ENCODE results near the gene MCM8. TPM values are rescaled to one million over a fixed set of nuclear protein-coding genes. Genes with fewer than 3 reads are reported as not detected.
"Not testable (repeated sequence)": the region's sequence is repeated elsewhere in the genome, so short reads cannot be mapped to it uniquely, and the experiment has no call there.

Gene MCM8
- polyA plus RNA-seq, 1 donor, result 25.7 TPM

DNA sequence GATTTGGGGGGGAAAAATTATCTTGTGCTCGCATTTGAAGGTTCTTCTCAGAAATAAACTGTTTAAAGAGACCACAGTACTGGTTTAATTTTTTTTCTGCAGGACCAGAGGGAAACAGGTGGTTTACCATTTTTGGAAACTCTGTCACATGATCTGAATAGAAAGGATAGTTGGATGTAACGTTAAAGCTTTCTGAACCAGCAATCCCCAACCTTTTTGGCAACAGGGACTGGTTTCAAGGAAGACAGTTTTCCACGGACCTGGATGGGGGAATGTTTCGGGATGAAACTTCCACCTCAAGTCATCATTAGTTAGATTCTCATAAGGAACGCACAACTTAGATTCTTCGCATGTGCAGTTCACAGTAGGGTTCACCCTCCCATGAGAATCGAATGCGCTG, 50.4 kb downstream of the MCM8 start:
- DNase-seq, result no peak

DNA sequence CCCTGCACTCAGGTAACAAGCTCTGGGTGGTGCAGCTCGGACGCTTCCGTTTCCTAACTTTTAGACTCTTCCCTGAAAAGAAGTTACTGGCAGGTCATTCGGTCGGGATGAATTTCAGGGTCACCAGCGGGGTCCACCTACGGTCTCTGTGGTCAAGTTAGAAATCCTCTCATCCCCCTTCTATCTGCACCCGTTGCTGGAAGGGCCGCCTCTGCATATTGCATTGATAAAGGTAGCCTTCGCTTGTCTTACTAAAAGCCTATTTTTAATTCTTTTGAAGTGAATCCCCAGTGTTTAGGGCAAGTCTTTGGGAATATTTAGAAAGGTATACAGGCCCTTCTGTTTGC, 56.1 kb downstream of the MCM8 start:
- no peak for DNase-seq

DNA sequence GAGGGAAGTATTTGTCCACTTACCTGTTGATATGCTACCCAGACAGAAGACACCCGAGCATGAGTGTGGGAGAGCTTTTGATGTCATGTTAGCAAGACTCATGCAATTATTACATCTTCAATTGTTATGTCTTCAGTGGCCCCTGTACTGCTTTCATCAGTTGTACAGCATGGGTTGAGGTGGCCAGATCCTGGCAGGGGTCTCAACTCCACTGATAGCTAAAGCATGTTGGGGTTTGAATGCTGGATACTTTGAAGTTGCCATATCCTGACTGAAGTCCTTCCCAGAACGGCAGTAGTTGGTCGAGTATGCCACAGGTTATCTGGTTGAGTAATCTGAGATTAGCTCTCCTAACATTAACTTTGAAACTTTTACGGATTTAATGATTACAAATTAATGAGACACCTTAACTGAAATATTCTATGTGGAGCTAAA, 56.7 kb downstream of the MCM8 start:
- DNase-seq, result no peak

DNA sequence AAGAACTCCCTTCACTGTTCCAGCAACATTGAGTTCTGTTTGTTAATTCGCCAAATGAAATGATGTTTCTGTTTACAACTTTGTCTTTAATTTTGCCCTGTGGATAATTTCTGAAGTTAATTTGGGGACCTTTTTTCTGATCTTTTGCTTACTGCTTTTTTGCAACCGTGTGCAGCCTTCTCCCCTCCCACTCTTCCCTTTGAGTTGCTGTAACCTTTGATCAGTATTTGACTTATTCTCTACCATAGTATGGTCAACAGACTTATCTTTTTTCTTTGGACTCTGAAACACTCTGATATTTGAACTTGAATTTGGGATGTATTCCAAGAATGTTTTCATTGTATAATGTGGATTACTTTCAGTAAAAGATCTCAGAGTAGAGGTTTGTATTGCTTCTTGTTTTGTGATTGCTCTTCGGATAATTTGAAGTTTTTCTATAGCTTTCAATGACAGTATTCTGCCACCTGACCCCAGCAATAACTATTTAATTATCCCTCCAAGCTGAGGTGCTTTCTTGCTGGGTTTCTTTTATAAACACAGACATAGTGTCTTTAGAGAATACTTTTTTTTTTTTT, 57.2 kb downstream of the MCM8 start:
- no peak for DNase-seq

DNA sequence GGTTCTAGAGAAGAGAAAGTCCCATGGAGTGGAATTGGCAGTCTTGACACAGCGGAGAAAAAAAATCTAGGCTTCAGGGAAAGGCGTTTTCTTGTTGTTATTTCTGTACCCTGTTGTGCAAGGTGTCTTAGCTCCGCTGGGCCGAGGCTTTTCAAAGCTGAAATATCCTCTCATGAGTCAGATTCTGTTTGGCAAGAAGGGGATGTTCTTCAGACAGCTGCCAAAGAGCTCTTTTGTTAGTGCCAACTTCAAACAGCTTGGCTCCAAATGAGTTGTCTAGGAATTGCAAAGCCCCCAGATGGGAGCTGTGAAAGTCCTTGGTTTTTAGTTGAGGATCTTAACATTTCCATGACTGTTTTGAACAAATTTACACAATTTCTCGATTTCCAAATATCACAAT, 57.8 kb downstream of the MCM8 start:
- DNase-seq, result no peak

DNA sequence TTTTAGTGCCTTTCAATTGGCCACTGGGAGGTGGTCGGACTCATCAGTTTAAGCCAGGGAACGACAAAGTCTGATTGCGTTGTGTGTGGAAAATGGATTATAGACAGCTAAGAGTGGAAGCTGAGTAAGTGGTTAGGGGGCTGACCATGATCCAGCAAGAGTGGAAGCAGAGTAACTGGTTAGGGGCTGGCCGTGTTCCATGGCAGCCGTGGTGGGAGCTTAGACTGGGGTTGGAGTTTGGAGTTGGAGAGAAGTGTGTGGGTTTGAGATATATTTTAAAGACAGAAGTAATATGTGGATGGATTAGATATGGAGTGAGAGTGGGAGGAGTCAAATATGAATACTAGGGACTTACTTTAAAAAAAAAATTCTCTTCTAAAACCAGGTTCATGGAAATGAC, 61.7 kb downstream of the MCM8 start:
- DNase-seq, result no peak

DNA sequence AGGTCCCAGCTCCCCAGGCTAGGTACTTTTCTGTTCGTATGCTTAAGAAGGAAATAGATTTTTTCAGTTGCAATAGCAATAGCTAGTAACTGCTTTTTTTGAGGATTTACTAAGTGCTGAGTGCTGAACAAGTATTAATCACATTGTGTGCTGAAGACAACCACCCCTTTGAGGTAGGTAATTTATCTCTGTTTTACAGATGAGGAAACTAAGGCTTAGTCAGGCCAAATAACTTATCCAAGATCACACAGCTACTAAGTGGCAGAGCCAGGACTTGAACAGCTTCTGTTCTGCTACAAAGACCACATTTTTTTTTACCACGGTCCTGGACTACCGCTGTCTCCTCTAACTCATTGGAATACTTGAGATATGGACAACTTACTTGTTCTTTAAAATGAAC, 63.6 kb downstream of the MCM8 start:
- DNase-seq, result no peak

DNA sequence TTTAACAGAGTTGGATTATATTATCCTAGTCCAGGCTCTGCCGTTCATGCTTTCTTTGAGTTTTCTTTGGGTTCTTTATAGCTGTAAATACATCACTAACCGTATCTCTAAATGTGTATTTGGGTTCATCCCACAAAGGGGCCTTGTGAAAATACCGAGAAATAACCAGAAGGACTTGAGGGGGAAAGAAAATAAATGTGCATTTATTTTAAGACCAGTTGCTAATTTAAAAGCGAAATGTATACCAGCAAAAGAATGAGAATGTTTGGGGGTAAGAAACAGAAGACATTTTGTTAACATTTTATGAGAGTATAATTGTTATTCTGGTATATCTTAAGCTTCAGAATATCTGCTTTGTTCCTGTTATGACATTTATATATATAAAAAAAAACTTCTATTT, 64.5 kb downstream of the MCM8 start:
- DNase-seq, result no peak

DNA sequence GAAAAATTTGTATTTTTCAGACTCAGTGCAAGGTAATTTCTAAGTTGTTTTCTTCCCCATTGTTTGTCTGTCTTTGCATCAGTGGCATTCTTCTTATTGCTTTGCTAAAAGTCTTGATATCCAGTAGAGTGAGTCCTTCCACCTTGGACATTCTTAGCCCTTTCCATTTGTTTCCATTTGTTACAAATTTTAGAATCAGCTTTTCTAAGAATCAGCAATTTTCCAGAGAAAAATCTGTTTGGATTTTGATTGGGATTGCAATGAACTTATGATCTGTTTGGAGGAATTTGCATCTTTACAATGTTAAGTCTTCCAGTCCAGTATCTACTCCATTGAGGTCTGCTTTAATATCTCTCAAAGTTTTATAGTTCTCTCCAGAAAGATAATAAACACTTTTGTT, 67.0 kb downstream of the MCM8 start:
- DNase-seq, result no peak

DNA sequence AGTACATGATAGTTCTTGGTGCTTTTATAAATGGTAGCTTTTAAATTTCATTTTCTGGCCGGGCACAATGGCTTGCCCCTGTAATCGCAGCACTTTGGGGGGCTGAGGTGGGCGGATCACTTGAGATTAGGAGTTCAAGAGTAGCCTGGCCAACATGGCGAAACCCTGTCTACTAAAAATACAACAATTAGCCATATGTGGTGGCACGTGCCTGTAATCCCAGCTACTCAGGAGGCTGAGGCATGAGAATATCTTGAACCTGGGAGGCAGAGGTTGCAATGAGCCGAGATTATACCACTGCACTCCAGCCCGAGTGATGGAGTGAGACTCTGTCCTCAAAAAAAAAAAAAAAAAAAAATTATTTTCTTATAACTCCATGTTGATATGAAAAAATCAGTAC, 67.4 kb downstream of the MCM8 start:
- DNase-seq, result no peak

DNA sequence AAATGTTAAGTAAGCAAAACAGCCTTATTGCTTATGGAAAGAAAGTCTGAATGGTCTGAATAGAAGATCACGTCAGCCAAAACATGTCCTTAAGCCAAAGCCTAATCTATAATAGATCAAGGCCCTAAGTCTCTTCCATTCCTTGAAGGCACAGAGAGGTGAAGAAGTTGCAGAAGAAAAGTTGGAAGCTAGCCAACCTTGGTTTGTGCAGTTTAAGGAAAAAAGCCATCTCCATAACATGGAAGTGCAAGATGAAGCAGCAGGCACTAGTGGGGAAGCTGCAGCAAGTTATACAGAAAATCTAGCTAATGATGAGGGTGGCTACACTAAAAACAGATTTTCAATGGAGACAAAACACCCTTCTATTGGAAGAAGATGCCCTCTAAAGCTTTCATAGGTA, 74.3 kb downstream of the MCM8 start:
- no peak for DNase-seq

DNA sequence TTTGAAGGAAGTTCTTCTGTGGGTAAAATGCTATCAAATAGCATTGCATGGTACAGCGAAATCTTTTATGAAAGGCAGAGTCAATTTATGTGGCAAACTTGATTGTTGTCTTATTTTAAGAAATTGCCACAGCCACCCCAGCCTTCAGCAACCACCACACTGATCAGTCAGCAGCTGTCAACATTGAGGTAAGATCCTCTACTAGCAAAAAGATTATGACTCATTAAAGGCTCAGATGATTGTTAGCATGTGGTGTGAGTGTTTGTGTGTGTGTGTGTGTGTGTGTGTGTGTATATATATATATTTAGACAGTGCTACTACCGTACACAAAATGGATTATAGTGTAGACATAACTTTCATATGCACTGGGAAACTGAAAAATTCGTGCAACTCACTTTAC, 75.6 kb downstream of the MCM8 start:
- no peak for DNase-seq

DNA sequence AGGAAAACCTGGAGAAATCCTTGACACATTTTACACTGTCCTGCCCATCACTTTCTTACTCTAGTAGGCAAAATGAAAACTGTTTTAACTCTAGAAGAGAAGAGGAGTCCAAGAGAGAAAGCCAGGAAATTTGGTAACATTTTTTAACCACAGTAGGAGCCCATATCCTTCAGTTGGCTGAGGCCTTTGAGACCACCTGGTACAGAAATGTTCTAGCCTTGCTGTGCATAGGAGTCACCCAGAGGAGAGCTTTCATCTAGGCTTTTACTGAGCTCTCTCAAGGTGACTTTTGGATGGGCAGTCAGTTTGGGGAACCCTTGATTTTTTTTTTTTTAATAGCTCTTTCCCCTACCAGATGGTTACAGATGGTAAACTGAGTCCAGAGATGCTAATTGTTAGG, 78.4 kb downstream of the MCM8 start:
- no peak for DNase-seq

DNA sequence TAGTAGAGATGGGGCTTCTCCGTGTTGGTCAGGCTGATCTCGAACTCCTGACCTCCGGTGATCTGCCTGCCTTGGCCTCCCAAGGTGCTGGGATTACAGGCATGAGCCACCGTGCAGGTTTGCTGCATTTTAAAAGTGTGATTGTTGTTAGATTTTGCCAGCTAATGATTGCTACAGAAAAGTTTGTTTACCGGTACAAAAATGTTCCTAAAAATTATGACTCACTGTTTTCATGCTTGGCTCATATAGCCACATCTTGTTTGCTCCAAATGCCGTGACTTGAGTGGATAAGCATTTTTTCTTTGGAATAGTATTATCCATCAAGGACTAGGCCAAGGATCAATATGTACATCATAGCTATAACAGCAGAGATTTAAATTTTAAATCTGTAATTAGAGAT, 79.1 kb downstream of the MCM8 start:
- no peak for DNase-seq

DNA sequence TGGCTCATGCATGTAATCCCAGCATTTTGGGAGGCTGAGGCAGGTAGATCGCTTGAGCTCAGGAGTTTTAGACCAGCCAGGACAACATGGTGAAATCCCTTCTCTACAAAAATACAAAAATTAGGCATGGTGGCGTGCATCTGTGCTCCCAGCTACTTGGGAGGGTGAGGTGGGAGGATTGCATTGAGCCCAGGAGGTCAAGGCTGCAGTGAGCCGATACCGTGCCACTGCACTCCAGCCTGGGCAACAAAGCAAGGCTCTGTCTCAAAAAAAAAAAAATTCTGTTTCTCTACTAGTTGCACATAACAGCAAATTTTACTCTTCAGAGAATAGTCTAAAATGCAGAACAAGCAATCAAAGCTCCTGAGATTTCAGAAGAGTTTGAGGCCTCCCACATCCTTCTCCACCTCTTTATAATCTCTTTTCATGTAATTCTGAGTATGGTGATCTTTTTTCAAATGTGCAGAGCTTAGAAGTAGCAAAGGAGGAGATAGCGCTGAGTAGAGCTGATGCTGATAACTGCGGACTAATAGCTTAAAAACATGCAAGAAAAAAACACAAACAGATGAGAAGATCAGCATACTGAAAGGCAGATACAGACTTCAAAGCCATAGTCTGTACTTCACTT, 80.1 kb downstream of the MCM8 start:
- no peak for DNase-seq

DNA sequence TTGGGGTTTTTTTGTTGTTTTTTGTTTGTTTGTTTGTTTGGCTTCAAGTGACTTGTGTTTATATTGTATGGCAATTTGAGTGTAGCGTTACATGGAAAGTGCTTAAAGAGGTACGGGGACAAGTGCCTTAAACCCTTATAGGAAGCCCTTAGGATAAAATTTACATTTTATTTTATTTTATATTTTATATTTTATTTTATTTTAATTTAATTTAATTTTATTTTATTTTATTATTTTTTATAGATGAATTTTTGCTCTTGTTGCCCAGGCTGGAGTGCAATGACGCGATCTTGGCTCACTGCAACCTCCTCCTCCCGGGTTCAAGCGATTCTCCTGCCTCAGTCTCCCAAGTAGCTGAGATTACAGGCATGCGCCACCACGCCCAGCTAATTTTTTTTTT, 82.5 kb downstream of the MCM8 start:
- DNase-seq, result not testable (repeated sequence)

DNA sequence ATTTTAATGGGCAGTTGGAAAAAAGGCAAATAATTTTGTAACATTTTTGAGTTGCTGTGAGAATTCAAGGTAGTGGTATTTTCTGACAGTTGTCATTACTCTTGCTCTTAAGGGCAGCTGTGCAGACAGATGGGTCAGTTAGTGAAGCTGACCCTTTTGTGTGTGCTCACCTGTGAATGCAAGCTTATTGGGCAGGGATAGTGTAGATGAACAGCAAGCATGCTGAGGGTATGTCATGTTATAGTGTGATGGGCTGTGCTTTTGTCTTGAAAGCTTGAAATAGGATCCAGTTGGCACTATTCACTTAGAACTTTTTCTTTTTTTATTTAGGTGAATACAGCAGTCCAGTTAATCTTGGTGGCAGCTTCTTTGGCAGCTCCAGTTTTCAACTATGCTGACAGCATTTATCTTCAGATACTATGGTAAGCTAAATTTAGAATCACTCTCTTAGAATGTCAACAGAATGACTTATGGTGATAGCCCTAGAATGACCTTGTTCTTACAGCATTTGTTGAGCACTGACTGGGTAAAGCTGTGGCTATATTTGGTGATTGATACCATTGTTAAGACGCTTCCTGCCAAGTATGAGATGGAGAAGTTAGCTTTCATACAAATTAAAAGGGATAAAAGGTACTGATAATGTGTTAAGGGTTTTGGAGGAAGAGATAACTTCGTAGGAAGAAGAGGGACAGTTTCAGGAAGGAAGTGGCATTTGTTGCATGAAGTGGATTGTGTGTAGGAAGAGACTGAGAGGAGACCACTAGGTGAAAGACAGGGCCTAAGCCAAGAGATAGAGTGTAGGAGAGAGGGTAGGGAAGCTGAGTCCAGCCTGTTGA, 83.9 kb downstream of the MCM8 start:
- DNase-seq, result no peak

DNA sequence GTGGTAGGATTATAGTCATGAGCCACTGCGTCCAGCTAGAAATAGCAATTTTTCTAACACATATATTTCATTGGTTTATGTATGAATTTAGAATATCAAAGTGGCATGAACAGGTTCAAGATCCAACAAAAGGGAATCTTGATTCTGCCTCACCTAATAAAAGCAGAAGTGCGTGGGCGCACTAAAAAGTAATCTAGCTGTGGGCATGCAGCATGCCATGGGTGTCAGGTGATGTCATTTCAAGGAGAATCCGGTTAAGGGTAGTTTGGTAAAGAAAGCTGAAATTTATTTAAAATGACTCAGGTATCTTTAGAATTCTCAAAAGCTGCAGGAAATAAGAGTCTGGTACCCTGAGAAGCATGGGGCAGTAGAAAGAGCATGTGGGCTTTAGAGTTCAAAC, 85.8 kb downstream of the MCM8 start:
- DNase-seq, result no peak

DNA sequence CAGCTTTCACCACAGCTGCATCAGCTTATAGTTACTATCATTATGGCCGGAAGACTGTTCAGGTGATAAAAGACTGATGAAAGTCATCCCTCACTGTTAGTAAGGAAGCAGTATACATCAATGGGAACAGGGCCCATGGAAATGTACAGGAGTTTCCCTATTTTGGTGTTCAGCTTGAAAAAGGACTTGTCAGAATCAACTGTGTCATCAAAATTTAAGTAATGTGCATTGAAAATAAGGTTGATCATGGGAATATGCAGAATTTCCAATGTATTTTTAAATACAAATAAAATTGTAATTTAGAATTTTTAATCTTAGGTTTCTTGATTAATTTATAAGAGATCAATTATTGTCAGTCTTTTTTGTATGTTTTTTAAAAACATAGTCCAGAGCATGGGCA, 86.6 kb downstream of the MCM8 start:
- no peak for DNase-seq

DNA sequence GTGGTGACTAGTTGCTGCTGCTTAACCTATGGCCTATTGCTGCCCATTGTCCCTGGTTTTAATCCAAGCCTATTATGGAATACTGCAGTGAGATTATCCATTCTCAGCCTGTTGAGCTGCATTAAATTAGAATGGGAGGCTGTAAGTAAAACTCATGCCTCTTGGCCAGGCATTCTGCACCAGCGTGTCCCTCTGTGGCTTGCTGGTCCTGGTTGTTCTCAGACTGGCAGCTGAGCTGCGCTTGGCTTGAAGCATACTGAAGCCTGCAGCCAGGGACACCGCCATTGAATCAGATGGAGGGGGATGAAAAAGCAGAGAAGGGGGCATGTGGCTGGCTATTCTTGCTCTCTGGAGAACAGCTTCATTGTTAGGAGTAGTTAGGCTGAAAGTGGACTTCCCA, 87.8 kb downstream of the MCM8 start:
- no peak for DNase-seq

DNA sequence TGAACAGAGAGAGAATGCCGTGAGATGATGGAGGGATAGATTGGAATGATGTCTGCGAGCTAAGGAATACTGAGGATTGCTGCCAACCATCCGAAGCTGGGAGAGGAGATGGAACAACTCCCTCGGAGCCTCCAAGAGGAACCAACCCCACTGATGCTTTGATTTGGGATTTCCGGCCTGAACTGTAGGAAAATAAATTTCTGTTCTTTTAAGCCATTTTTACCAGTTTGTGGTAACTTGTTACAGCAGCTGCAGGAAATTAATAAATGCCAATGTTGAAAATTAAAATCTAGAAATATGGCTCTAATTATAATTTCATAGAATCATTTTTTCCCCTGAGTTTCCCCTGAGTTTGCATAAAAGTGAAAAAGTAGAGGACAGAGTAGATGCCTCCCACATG, 89.3 kb downstream of the MCM8 start:
- DNase-seq, result no peak

DNA sequence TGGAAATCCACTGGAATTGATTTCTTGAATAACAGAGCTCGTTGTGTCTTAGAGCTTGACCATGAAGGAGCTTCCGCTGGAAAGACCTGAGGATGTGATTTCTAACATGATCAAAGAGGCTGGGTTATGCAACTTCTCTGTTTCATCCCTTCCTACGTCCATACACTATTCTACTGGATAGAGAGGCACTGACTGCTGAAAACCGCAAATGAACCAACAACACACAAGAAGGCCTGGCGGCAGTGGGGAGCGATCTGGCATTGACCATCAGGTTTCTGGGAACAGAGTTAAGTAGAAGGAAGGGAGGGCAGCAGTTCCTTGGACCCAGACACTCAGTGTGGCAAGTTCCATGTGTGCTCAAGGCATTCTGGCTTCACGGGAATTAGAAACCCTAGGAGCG, 90.1 kb downstream of the MCM8 start:
- no peak for DNase-seq

DNA sequence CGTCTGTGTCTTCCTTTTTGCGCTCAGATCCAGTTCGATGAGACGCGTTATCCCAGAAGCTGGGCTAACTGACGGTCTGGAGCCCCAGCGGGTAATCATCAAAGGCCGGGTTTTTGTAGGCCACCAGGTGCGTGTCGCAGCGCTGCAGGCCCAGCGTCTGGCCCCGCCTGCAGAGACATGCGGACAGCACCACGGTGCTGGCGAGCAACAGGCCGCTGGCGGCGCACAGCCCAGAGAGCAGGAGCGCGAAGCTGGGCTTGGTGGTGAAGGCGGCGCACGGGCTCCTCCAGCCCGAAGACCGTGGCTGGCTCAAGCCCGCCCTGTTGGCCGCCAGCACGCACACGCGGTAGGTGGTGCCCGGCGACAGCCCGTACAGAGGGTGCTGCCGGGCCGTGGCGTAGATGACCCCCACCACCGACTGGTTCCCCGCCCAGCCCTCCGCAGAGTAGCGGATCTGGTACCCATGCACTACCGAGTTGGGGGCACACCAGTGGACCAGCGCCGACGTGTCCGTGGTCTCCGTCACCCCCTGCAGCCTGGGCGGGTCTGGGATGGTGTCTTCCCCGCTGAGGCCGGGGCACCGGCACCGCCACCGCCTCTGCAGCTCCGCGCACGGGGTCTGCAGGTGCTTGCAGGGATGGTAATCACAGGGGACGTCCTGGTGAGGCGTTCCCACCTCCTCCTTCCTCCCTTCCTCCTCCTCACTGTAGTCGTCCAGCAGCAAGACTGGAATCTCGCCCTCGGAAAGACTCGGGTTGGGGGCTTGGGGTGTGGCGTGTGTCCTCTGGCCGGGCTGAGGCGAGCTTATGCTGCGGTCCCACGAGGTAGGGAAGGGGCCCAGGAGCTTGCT, 90.7 kb downstream of the MCM8 start:
- DNase-seq, result no peak

Measured in left kidney (tissue), 2 donors.